GM10847 (cell line): ENCODE measurements around the gene FGGY.

ENCODE experiments used
- POLR2A ChIP-seq: IDR thresholded peaks from 2 replicates; pipeline ENCODE4 v1.6.1; 2011; ENCODE audit not compliant: insufficient read length; ENCODE audit errors: extremely low read depth

Gene FGGY

GRCh38 chr1:59404796-59405195 lies 107.9 kb downstream of the FGGY start:
- TF ChIP-seq POLR2A = no peak

- TF ChIP-seq POLR2A = no peak
These were observed 109.7 kb downstream of the FGGY start for GRCh38 chr1:59406437-59407164.

GRCh38 chr1:59408608-59409240 lies 111.8 kb downstream of the FGGY start:
- TF ChIP-seq POLR2A = no peak

GRCh38 chr1:59409549-59409948 lies 112.7 kb downstream of the FGGY start:
- no peak for TF ChIP-seq POLR2A

GRCh38 chr1:59409986-59410385 lies 113.1 kb downstream of the FGGY start:
- TF ChIP-seq POLR2A = no peak

GRCh38 chr1:59410457-59410856 lies 113.6 kb downstream of the FGGY start:
- no peak for TF ChIP-seq POLR2A

GRCh38 chr1:59411147-59411546 lies 114.3 kb downstream of the FGGY start:
- no peak for TF ChIP-seq POLR2A

GRCh38 chr1:59412718-59413326 lies 115.9 kb downstream of the FGGY start:
- no peak for TF ChIP-seq POLR2A

GRCh38 chr1:59413327-59413720 lies 116.4 kb downstream of the FGGY start:
- TF ChIP-seq POLR2A = no peak

GRCh38 chr1:59414406-59415133 lies 117.7 kb downstream of the FGGY start:
- TF ChIP-seq POLR2A = no peak

- TF ChIP-seq POLR2A = no peak
These were observed 118.5 kb downstream of the FGGY start for GRCh38 chr1:59415286-59415850.

GRCh38 chr1:59415881-59416280 lies 119.0 kb downstream of the FGGY start:
- TF ChIP-seq POLR2A = no peak

GRCh38 chr1:59417406-59417805 lies 120.5 kb downstream of the FGGY start:
- no peak for TF ChIP-seq POLR2A

- no peak for TF ChIP-seq POLR2A
These were observed 121.7 kb downstream of the FGGY start for GRCh38 chr1:59418363-59419144.
